GM12874 (cell line): ENCODE results near the gene RGR.
A peak's percentile ranks its signal among the peaks of the same experiment; 100 is the strongest.

Experiments
- TF ChIP-seq, protein P1 (sequence below): IDR thresholded peaks from 2 replicates; pipeline ENCODE4 v1.5.1; 2011; ENCODE audit warnings: low read depth, mild to moderate bottlenecking, control low read depth, low read length, moderate library complexity; ENCODE audit not compliant: insufficient read depth

Gene RGR

DNA sequence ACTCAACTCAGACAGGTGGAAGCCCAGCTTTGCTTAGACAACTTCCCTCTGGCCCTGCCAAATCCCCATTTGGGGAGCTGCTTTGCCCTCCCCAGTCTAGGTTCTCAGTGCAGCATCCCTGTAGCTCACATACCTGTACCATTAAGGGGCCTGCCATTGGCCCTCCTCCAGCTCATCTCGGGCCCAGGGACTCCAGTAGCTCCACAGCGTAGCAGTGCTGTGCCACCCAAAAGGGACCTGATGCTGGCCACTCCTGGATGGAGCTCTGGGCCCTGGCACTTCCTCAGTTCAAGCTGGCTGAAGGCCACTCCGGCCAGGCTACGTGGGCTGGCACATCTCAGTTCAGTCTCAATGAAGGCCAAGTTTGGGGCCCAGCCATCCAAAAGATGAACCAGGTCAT is 10.9 kb upstream of the RGR start:
- TF ChIP-seq, protein P1, sequence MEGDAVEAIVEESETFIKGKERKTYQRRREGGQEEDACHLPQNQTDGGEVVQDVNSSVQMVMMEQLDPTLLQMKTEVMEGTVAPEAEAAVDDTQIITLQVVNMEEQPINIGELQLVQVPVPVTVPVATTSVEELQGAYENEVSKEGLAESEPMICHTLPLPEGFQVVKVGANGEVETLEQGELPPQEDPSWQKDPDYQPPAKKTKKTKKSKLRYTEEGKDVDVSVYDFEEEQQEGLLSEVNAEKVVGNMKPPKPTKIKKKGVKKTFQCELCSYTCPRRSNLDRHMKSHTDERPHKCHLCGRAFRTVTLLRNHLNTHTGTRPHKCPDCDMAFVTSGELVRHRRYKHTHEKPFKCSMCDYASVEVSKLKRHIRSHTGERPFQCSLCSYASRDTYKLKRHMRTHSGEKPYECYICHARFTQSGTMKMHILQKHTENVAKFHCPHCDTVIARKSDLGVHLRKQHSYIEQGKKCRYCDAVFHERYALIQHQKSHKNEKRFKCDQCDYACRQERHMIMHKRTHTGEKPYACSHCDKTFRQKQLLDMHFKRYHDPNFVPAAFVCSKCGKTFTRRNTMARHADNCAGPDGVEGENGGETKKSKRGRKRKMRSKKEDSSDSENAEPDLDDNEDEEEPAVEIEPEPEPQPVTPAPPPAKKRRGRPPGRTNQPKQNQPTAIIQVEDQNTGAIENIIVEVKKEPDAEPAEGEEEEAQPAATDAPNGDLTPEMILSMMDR, result no peak

DNA sequence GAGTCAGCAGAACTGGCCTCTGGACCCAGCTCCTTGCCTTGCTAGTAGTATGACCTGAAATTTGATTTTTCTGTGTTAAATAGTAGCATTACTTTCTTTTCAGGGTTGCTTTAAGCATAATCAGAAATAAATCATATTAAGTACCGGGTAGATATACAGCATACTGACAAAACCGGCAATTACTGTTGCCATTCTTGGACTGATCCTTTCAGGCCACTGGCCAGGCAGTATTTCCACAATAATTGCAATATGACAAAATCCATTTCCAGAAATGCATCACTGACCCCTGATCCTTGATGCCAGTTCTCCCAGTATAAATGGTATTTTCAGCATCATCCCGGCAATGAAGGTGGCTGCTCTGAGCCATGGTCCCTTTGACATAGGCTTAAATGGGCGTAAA is 10.4 kb upstream of the RGR start:
- TF ChIP-seq, protein P1, result no peak

DNA sequence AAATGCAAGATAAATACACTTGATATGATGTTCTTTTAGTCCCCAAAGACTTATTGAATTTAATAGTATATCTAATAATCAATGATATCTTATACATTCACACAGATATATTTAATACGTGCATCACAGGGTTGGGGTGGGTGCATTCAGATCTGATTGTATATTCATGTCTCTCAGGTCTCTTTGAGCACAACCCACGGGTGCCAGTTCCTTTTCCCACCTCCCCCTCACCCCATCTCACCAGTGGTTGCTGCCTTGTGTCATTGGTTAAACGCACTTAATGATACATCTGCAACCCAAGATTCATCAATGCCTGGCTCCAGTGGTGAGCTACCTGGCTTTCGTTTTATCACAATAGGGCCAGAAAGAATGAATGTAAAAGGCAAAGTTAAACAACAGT is 9.8 kb upstream of the RGR start:
- TF ChIP-seq, protein P1, result no peak

DNA sequence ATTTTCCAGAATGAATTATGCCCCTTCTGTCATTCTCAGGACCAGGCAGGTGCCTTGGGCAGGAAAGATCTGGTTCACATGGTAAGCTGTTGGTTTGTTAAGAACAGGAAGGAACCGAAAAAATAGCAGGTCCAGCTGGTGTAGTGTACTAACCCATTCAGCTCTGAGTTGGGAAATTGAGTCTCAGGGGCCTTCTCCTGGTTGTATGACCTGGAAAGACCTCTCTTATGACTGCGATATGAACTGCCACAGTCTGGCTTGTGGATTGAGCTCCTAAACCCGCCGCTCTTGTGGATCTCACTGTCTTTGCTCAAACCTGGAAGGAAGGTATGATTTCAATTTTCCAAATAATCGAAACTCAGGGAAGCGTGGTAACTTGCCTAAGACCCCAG is 8.1 kb upstream of the RGR start:
- TF ChIP-seq, protein P1, result no peak

DNA sequence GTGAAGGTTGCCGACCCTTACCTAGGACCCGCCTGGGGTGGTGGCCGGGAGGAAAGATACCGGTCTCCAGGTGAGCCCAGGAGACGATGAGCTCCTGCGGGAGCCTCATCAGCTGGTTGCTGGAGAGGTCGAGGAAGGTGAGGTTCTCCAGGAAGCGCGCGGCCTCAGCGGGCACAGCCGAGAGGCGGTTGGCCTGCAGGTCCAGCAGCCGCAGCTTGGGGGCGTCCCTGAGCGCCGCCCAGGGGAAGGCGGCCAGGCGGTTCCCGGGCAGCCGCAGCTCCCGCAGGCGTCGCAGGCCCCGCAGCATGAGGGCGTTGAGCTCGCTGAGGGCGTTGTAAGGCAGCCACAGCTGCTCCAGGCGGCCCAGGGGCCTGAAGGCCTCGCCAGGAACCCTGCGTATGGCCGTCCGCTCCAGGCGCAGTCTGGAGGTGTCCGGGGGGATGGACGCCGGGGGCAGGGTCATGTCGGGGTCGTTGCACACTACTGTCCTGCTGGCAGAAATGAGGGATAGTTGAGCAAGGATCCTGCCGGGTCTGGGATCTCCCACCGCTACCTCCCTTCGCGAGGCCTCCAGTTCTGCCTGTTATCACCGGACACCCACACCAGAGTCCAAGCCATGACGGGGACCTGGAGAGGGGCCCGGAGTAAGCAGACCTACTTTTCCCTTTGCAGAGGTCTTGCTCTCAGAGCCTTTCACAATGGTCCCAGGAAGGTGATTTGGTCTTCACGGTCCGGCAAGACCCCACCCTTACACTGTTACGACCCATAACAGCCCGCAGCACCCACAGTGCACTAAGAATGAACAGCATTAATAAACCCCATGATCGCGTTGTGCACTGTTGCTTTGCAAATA is 7.4 kb upstream of the RGR start:
- TF ChIP-seq, protein P1, result peak; percentile 49

DNA sequence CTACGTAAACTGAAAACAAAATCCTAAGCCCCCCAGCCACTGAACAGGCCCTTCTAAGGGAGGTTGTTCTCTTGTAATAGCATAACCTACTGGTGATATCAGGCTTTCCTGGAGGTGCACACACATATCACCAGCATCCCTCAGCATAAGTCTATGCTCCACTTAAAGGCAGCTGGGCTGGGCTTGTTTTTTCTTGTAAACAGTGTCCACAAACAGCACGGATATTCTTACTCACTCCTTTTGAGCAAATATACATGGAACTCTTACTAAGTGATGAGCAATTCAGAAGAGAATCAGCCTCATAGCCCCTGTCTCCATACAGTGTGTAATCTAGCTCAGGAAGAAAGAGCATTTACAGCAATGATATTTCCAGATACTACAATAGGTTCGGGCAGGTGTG is 5.9 kb upstream of the RGR start:
- TF ChIP-seq, protein P1, result no peak

DNA sequence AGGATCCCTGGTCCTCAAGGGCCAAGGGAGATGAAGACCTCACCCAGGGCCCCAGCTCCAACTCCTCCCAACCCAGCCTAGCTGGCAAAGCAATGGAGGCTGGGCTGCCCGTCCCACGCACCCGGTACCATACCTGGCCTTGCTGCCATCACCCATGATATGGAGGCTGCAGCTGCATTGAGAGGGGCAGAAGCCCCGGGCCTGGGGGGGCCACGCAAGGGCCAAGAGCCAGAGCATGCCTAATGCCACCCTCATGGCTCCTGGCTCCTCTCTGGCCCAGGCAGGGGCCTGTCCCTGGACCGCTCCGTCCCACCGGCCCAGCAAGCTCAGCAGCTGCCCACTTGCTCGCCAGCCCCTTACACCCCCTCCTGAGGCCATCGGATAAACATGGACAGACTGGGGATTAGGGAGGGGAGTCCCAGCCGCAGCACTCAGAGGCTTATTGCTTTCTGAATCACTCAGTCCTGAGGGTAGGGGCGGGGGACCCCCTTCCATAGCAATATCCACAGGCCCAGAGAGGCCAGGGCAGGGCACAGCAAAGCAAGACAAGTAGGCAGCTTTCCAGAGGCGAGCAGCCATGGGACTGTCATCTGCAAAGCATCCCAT is 3.6 kb upstream of the RGR start, which contains the start of gene LRIT1:
LRIT1 (minus strand) TSS at position 362 of the 606 bp plus-strand sequence; CDS start at position 255, 107 bp downstream.
- TF ChIP-seq, protein P1, result no peak
